Heart right ventricle (tissue), 16 donors: ENCODE data around the gene HOXC13. TPM values are rescaled to one million over a fixed set of nuclear protein-coding genes. Genes with fewer than 3 reads are reported as not detected.

ENCODE experiments used
- ATAC-seq, 8 donors: fragments of 200-7000 bp; cut with Tn5 transposase; one replicate each; pipeline ENCODE4 v1.9.1; 2020; ENCODE audit warnings: mild to moderate bottlenecking in 8 of 8, moderate library complexity in 8 of 8, moderate number of reproducible peaks in 1 of 8
- DNase-seq, 2 donors: peaks; one replicate each; pipeline ENCODE4 v3.0.0-alpha.2; 2020
- H3K27ac ChIP-seq, 10 donors: fragments of 200-600 bp; sonication (generic) in 2 of 10; one replicate each; pipeline versions ENCODE4 v1.5.0 to v1.8.0; 2020 to 2022; ENCODE audit warnings: mild to moderate bottlenecking in 3 of 10
- H3K27me3 ChIP-seq, 7 donors: fragments of 200-600 bp; one replicate each; pipeline ENCODE4 v1.8.0; 2021 to 2022; ENCODE audit warnings: mild to moderate bottlenecking in 2 of 7
- H3K36me3 ChIP-seq, 9 donors: fragments of 200-600 bp; sonication (generic) in 1 of 9; one replicate each; pipeline versions ENCODE4 v1.5.0 to v1.8.0; 2020 to 2022; ENCODE audit warnings: mild to moderate bottlenecking in 2 of 9
- H3K4me1 ChIP-seq, 9 donors: fragments of 200-600 bp; sonication (generic) in 1 of 9; one replicate each; pipeline versions ENCODE4 v1.5.0 to v1.8.0; 2020 to 2022; ENCODE audit warnings: mild to moderate bottlenecking in 4 of 9
- H3K4me3 ChIP-seq, 10 donors: fragments of 200-600 bp; sonication (generic) in 2 of 10; one replicate each; pipeline versions ENCODE4 v1.5.0 to v1.8.0; 2020 to 2022; ENCODE audit warnings: mild to moderate bottlenecking in 7 of 10, moderate library complexity in 2 of 10
- H3K9me3 ChIP-seq, 11 donors: fragments of 200-600 bp in 10 of 11; sonication (generic) in 2 of 11; one replicate each; pipeline versions ENCODE4 v1.5.0 to v1.8.0; 2013 to 2022; ENCODE audit warnings: mild to moderate bottlenecking in 2 of 11, control low read depth in 1 of 11, moderate library complexity in 1 of 11
- WGBS, 2 donors: extraction: QIAGEN DNeasy Blood & Tissue Kit; methylation state at CpG; one replicate each; pipeline ENCODE4 v1.1.7; 2013; ENCODE audit warnings: inconsistent platforms in 1 of 2; 5-methylcytosine and 5-hydroxymethylcytosine counted together
- intact Hi-C, 10 donors: fragments of 100-400 bp; cut with DNase I; formaldehyde crosslinking; loops; one replicate each; pipeline versions ENCODE4 v1.11.1 to v1.14.2; 2022
- polyA plus RNA-seq, 2 donors: library from polyadenylated mRNA; stranded (reverse); fragments of 200-250 nt; gene quantifications; one replicate each; pipeline ENCODE4 v1.2.3, GENCODE V29; 2013
- total RNA-seq, 10 donors: library from RNA; stranded (reverse); fragmentation: NEBNext Ultra II Directional in 3 of 10; extraction: Animal tissue kit (Norgen Biotek cat#: 25700) in 3 of 10; gene quantifications; one replicate each; pipeline versions ENCODE4 v1.2.1 to v1.2.4, GENCODE V29; 2021 to 2023
- TF ChIP-seq, protein P1 (sequence below), 9 donors: fragments of 200-600 bp; sonication (generic) in 2 of 9; IDR thresholded peaks; one replicate each; pipeline versions ENCODE4 v1.5.0 to v1.8.0; 2021 to 2022; ENCODE audit warnings: antibody characterized with exemption in 9 of 9, mild to moderate bottlenecking in 5 of 9, moderate library complexity in 1 of 9
- donor health status: Arrhythmogenic right ventricular cardiomyopathy.
- donor health status: ischemic (EF 13 %, LVEDD 7.1; RV severe dilation, severe dysfunction).
- donor health status: healthy with polysubstance abuse.
- donor health status: DM: no; HTN: yes; CAD: no.
- donor health status: DM: no; HTN: no; CAD: no.
- donor health status: ischemic (EF 25% LVEDD 6.9; RV normal size, moderate dysfunction).
- donor health status: ischemic (EF 25% LVEDD 5.7; RV mildly dilated, moderate dysfunction).
- donor health status: healthy.
- donor health status: DM: yes; HTN: yes; CAD: no.
- donor health status: Ischemic cardiomyopathy.
- donor health status: ischemic (EF 35%, LVEDD 5.7; RV mildly dilated, moderate dysfunction).
- donor health status: nonischemic (EF 11% LVEDD 7.7; RV severe dilation, severe dysfunction).
- donor health status: DM: yes; HTN: yes; CAD: no.
- donor health status: PGD.
- donor health status: ischemic (EF 29% LVEDD 5.4; RV normal size, mild dysfunction).
- donor health status: nonischemic (EF 23%, LVEDD 6.1; RV moderate dilation, normal function).

Gene HOXC13
- total and polyA plus RNA-seq, 12 donors = not detected

- Histone ChIP-seq H3K27ac (no peak overlapping the region), H3K36me3 (no peaks in the 10 kb centered on the region), H3K4me3 (no peak overlapping the region), H3K9me3 (no peaks in the 10 kb centered on the region), H3K27me3 (peaks cover 38 to 100% (median 100%) of the 10 kb centered on the region in 7 donors), H3K4me1 (peaks cover 0 to 14% (median 8%) of the 10 kb centered on the region in 9 donors)
- ATAC-seq (no peak), DNase-seq (no peak)
- TF ChIP-seq, protein P1, sequence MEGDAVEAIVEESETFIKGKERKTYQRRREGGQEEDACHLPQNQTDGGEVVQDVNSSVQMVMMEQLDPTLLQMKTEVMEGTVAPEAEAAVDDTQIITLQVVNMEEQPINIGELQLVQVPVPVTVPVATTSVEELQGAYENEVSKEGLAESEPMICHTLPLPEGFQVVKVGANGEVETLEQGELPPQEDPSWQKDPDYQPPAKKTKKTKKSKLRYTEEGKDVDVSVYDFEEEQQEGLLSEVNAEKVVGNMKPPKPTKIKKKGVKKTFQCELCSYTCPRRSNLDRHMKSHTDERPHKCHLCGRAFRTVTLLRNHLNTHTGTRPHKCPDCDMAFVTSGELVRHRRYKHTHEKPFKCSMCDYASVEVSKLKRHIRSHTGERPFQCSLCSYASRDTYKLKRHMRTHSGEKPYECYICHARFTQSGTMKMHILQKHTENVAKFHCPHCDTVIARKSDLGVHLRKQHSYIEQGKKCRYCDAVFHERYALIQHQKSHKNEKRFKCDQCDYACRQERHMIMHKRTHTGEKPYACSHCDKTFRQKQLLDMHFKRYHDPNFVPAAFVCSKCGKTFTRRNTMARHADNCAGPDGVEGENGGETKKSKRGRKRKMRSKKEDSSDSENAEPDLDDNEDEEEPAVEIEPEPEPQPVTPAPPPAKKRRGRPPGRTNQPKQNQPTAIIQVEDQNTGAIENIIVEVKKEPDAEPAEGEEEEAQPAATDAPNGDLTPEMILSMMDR (IDR thresholded peaks at IDR 0.05) = no peak
- intact Hi-C loops = no loop called here
- WGBS, 2 donors = 13 to 17% methylated on average over 23 of the region's 23 CpGs
Observed at GRCh38 chr12:53937596-53938325, 870 bp upstream of the HOXC13 start.

DNA sequence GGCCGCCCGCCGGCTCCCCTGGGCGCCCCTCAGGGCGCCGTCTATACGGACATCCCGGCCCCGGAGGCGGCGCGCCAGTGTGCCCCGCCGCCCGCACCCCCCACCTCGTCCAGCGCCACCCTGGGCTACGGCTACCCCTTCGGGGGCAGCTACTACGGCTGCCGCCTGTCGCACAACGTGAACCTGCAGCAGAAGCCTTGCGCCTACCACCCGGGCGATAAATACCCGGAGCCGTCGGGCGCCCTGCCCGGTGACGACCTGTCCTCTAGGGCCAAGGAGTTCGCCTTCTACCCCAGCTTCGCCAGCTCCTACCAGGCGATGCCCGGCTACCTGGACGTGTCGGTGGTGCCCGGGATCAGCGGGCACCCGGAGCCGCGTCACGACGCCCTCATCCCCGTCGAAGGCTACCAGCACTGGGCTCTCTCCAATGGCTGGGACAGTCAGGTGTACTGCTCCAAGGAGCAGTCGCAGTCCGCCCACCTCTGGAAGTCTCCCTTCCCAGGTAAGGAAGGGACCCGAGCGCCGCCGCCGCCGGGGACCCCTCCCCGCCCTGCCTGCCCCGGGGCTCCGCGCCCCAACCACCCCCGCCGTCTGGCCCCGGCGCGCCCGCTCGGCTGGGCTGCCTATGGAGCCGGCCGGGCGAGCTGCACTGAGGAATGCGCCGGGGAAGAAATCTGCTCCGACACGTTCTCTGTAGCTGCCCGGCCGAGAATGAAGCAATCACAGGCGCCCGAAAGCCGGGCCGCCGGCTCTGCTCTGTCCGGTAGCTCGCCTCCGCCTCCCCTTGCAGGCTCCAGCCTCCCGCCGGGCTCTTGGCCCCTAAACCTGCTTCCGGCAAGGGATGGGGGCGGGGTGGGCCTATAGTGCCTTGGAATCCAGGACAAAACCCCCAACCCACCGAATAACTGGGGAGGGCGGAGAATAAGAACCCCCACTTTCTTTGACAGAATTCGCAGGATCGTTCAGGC lies 794 bp downstream of the HOXC13 start:
- Histone ChIP-seq H3K4me1 (peaks cover 0 to 14% (median 8%) of the 10 kb centered on the region in 9 donors), H3K27ac (no peak overlapping the region), H3K9me3 (no peaks in the 10 kb centered on the region), H3K4me3 (no peak overlapping the region), H3K36me3 (no peaks in the 10 kb centered on the region), H3K27me3 (peaks cover 39 to 100% (median 100%) of the 10 kb centered on the region in 7 donors)
- TF ChIP-seq, protein P1 (IDR thresholded peaks at IDR 0.05) = no peak
- intact Hi-C loops = no loop called here
- 3 to 4% methylated on average over 90 to 91 of the region's 91 CpGs for WGBS, 2 donors
- peak in 1 of 8 donors; percentile 59 for ATAC-seq
- DNase-seq = no peak

DNA sequence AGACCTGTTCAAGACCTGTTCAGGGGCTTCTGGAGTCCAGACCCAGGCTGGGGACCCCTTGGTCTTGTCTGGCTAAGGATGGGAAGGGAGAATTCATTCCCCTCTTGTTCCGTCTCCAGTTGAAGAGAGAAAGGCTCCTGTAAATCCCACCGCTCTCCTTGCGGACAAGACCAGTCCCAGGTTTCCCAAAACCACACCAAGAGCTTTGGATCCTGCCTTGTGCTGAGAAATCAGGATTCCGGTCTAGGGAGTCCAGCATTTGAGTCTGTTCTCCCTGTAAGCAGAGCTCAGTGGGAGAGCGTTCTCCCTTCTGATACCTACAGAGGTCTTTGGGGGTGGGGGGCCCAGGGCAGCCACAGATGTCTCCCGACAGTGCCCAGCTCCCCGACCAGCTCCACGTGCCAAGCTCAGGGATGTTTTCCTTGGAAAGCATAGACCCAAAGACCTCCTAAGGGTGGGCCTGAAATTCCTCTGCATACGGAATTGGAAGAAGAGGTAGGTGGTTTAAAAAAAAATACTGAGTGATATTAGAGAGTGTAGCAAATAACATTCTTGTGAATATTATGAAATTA lies 1.9 kb downstream of the HOXC13 start:
- ATAC-seq = no peak
- intact Hi-C loops = no loop called here
- no peak for DNase-seq
- H3K27ac ChIP-seq = no peak overlapping the region
- no peak overlapping the region for H3K4me3 ChIP-seq
- peaks cover 47 to 100% (median 100%) of the 10 kb centered on the region in 7 donors for H3K27me3 ChIP-seq
- no peaks in the 10 kb centered on the region for H3K9me3 ChIP-seq
- H3K4me1 ChIP-seq = peaks cover 0 to 13% (median 5%) of the 10 kb centered on the region in 9 donors
- H3K36me3 ChIP-seq = no peaks in the 10 kb centered on the region
- TF ChIP-seq, protein P1 (IDR thresholded peaks at IDR 0.05) = no peak
- WGBS, 2 donors = 6 to 7% methylated on average over 9 of the region's 9 CpGs

DNA sequence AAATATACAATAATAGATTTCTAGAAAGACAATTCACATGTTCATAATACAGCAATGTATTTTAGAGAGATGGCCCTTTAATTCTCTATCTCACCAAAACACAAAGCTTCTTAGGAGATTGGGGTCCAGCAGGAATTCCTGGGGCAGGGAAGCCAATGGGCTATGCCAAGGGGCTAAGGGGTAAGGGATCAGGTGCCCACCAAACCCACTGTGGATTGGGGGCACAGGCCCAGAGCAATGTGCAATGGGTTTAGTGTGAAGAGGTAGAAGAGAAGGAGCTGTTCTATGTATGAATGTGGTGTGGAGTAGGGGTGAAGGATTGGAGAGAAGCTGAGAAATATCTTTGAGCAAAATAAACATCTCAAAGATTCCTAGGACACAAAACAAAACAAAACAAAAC lies 2.6 kb downstream of the HOXC13 start:
- H3K36me3 ChIP-seq = no peaks in the 10 kb centered on the region
- no peak for ATAC-seq
- intact Hi-C loops = no loop called here
- H3K9me3 ChIP-seq = no peaks in the 10 kb centered on the region
- H3K4me3 ChIP-seq = no peak overlapping the region
- no peak for DNase-seq
- H3K4me1 ChIP-seq = peaks cover 0 to 9% (median 4%) of the 10 kb centered on the region in 9 donors
- no peak overlapping the region for H3K27ac ChIP-seq
- TF ChIP-seq, protein P1 (IDR thresholded peaks at IDR 0.05) = no peak
- peaks cover 52 to 100% (median 100%) of the 10 kb centered on the region in 7 donors for H3K27me3 ChIP-seq
